Fibroblast of villous mesenchyme (primary cell): ENCODE results near the gene HYI. TPM values are rescaled to one million over a fixed set of nuclear protein-coding genes. Genes with fewer than 3 reads are reported as not detected.

Experiments used
- DNase-seq: peaks from one replicate; pipeline ENCODE4 v3.0.0-alpha.2; 2010; ENCODE audit warnings: low read depth
- H3K4me3 ChIP-seq: 2 replicates; pipeline ENCODE4 v1.5.1; 2011; ENCODE audit warnings: low read depth, mild to moderate bottlenecking, low read length
- CTCF ChIP-seq: IDR thresholded peaks from 2 replicates; pipeline ENCODE4 v1.5.1; 2012; ENCODE audit warnings: low read depth, mild to moderate bottlenecking, low read length; ENCODE audit not compliant: insufficient read depth
- total RNA-seq: library from RNA; depleted of rRNA; stranded (reverse); fragments of >200 nt; gene quantifications from 2 replicates; pipeline ENCODE4 v1.2.3, GENCODE V29; 2012

Gene HYI
- total RNA-seq, 1 donor = 43.6 TPM

- no peak overlapping the region for H3K4me3 ChIP-seq
- no peak for TF ChIP-seq CTCF
- DNase-seq = no peak
Observed at GRCh38 chr1:43426221-43426620, 27.5 kb downstream of the HYI start.

- DNase-seq = no peak
- no peak overlapping the region for H3K4me3 ChIP-seq
- no peak for TF ChIP-seq CTCF
Observed at GRCh38 chr1:43425045-43425444, 28.7 kb downstream of the HYI start.

GRCh38 chr1:43423672-43424550, 29.8 kb downstream of the HYI start:
- no peak overlapping the region for H3K4me3 ChIP-seq
- DNase-seq = no peak
- TF ChIP-seq CTCF = no peak

GRCh38 chr1:43422995-43423671, 30.6 kb downstream of the HYI start:
- no peak for DNase-seq
- no peak overlapping the region for H3K4me3 ChIP-seq
- no peak for TF ChIP-seq CTCF

- no peak for TF ChIP-seq CTCF
- no peak for DNase-seq
- H3K4me3 ChIP-seq = no peak overlapping the region
Observed at GRCh38 chr1:43421976-43422750, 31.6 kb downstream of the HYI start.

GRCh38 chr1:43421396-43421795, 32.3 kb downstream of the HYI start:
- TF ChIP-seq CTCF = no peak
- no peak overlapping the region for H3K4me3 ChIP-seq
- no peak for DNase-seq
